Nephron (organoid): Measurements from ENCODE around the gene PLXNA3.
A peak's percentile ranks its signal among the peaks of the same experiment; 100 is the strongest.

ENCODE experiments used
- H3K27ac Mint-ChIP-seq, 3 experiments: 2 replicates each; pipeline ENCODE4 v1.8.0; 2020; ENCODE audit warnings: mixed read lengths in 3 of 3, mild to moderate bottlenecking in 2 of 3, moderate library complexity in 1 of 3
- H3K27me3 Mint-ChIP-seq: 2 replicates; pipeline ENCODE4 v1.8.0; 2021; ENCODE audit warnings: low read depth, mild to moderate bottlenecking, moderate library complexity, mixed read lengths
- H3K36me3 Mint-ChIP-seq: 2 replicates; pipeline ENCODE4 v1.8.0; 2020; ENCODE audit warnings: low read depth, mixed read lengths
- H3K4me1 Mint-ChIP-seq: 2 replicates; pipeline ENCODE4 v1.8.0; 2020; ENCODE audit warnings: mixed read lengths
- H3K4me3 Mint-ChIP-seq, 3 experiments: 2 replicates each; pipeline ENCODE4 v1.8.0; 2020; ENCODE audit warnings: mild to moderate bottlenecking in 3 of 3, mixed read lengths in 3 of 3, moderate library complexity in 2 of 3
- H3K9me3 Mint-ChIP-seq: 2 replicates; pipeline ENCODE4 v1.8.0; 2020; ENCODE audit warnings: mixed read lengths
- CTCF ChIP-seq, 3 experiments: fragments of 200-600 bp; sonication (generic); IDR thresholded peaks; one replicate each; pipeline ENCODE4 v1.5.0; 2021; ENCODE audit warnings: antibody characterized with exemption in 3 of 3; ENCODE audit not compliant: unreplicated experiment in 3 of 3

PLXNA3 gene

GRCh38 chrX:154471839-154472684, 14.0 kb downstream of the PLXNA3 start:
- Mint-ChIP-seq H3K27ac (no peak overlapping the region), H3K27me3 (no peaks in the 10 kb centered on the region), H3K36me3 (peaks cover 28% of the 10 kb centered on the region), H3K9me3 (peaks cover 9% of the 10 kb centered on the region), H3K4me1 (peaks cover 4% of the 10 kb centered on the region), H3K4me3 (no peak overlapping the region)
- no peak for TF ChIP-seq CTCF (IDR thresholded peaks at IDR 0.05; ENCODE audit: unreplicated experiment in 3 of 3)

- H3K36me3 Mint-ChIP-seq, result peaks cover 28% of the 10 kb centered on the region
- no peaks in the 10 kb centered on the region for H3K27me3 Mint-ChIP-seq
- no peak for TF ChIP-seq CTCF (IDR thresholded peaks at IDR 0.05; ENCODE audit: unreplicated experiment in 3 of 3)
- H3K27ac Mint-ChIP-seq, result no peak overlapping the region
- peaks cover 4% of the 10 kb centered on the region for H3K4me1 Mint-ChIP-seq
- peaks cover 9% of the 10 kb centered on the region for H3K9me3 Mint-ChIP-seq
- H3K4me3 Mint-ChIP-seq, result no peak overlapping the region
These were observed 14.9 kb downstream of the PLXNA3 start for GRCh38 chrX:154472685-154473632.

- Mint-ChIP-seq H3K4me1 (peaks cover 4% of the 10 kb centered on the region), H3K9me3 (peaks cover 9% of the 10 kb centered on the region), H3K27me3 (no peaks in the 10 kb centered on the region), H3K27ac (no peak overlapping the region), H3K4me3 (no peak overlapping the region), H3K36me3 (peaks cover 28% of the 10 kb centered on the region)
- TF ChIP-seq CTCF (IDR thresholded peaks at IDR 0.05; ENCODE audit: unreplicated experiment in 3 of 3), result no peak
These were observed 15.6 kb downstream of the PLXNA3 start for GRCh38 chrX:154473683-154474082.

GRCh38 chrX:154476821-154477220, 18.7 kb downstream of the PLXNA3 start:
- H3K4me1 Mint-ChIP-seq, result peaks cover 4% of the 10 kb centered on the region
- no peak overlapping the region for H3K27ac Mint-ChIP-seq
- no peak for TF ChIP-seq CTCF (IDR thresholded peaks at IDR 0.05; ENCODE audit: unreplicated experiment in 3 of 3)

GRCh38 chrX:154477891-154478477, 19.9 kb downstream of the PLXNA3 start:
- Mint-ChIP-seq H3K27me3 (peaks cover 3% of the 10 kb centered on the region), H3K27ac (peak overlapping the region in 2 of 3 experiments; percentile 64 to 77), H3K4me1 (peaks cover 4% of the 10 kb centered on the region), H3K4me3 (peak overlapping the region; percentile 83 to 87 (median 86)), H3K9me3 (peaks cover 19% of the 10 kb centered on the region), H3K36me3 (peaks cover 21% of the 10 kb centered on the region)
- TF ChIP-seq CTCF (IDR thresholded peaks at IDR 0.05; ENCODE audit: unreplicated experiment in 3 of 3), result no peak

More at GRCh38 chrX:154476821-154477220, 18.7 kb downstream of the PLXNA3 start:
- Mint-ChIP-seq H3K4me3 (peak overlapping the region; percentile 11 to 70 (median 57)), H3K9me3 (peaks cover 16% of the 10 kb centered on the region), H3K27me3 (no peaks in the 10 kb centered on the region), H3K36me3 (peaks cover 18% of the 10 kb centered on the region)
